SK-N-SH (cell line): Measurements from ENCODE around the gene PAQR7. TPM values are rescaled to one million over a fixed set of nuclear protein-coding genes. Genes with fewer than 3 reads are reported as not detected.

Source experiments
- CTCF ChIA-PET: fragments of 300-600, 350-600 bp; formaldehyde crosslinking; extraction: SDS; loops from one replicate; lab custom pipeline; 2021; lab: Yijun Ruan, JAX
- POLR2A ChIA-PET: fragments of 350-600 bp; sonication (Branson Sonifier 250); formaldehyde crosslinking; extraction: SDS; loops from one replicate; lab custom pipeline; 2020; ENCODE audit warnings: antibody characterized with exemption, inconsistent platforms; lab: Yijun Ruan, JAX
- DNase-seq: peaks from one replicate; pipeline ENCODE4 v3.0.0; 2012
- H2AFZ ChIP-seq: fragments of 200-600 bp; sonication (generic); 2 replicates; pipeline ENCODE4 v1.8.1; 2016; ENCODE audit warnings: antibody characterized with exemption, mild to moderate bottlenecking, low read depth
- H3F3A ChIP-seq: fragments of 200-600 bp; sonication (generic); replicated peaks from 2 replicates; pipeline ENCODE3; 2016; ENCODE audit warnings: antibody characterized with exemption, mild to moderate bottlenecking; ENCODE audit not compliant: insufficient read depth
- H3K27ac ChIP-seq, 2 experiments: fragments of 200-500 bp in 1 of 2; fragments of 200-600 bp in 1 of 2; sonication (Bioruptor generic) in 1 of 2; sonication (generic), shearing (Covaris generic) in 1 of 2; 2 replicates each; pipeline versions ENCODE4 v1.5.1 to v1.6.1; 2014 to 2016; ENCODE audit warnings: low read depth in 2 of 2, inconsistent platforms in 1 of 2, low read length in 1 of 2, mild to moderate bottlenecking in 1 of 2, mixed read lengths in 1 of 2
- H3K27me3 ChIP-seq: fragments of 200-600 bp; sonication (generic), shearing (Covaris generic); 2 replicates; pipeline ENCODE4 v1.6.1; 2016; ENCODE audit warnings: mixed run types; ENCODE audit not compliant: insufficient read depth
- H3K36me3 ChIP-seq, 2 experiments: fragments of 200-500 bp in 1 of 2; fragments of 200-600 bp in 1 of 2; sonication (Bioruptor generic) in 1 of 2; sonication (generic) in 1 of 2; replicated peaks in 1 of 2; 2 replicates each; pipeline versions ENCODE3 to v1.5.1; 2014 to 2016; ENCODE audit warnings: low read length in 1 of 2, mild to moderate bottlenecking in 1 of 2; ENCODE audit not compliant: insufficient read depth in 2 of 2, control insufficient read depth in 1 of 2
- H3K4me1 ChIP-seq, 2 experiments: fragments of 200-500 bp in 1 of 2; fragments of 200-600 bp in 1 of 2; sonication (Bioruptor generic) in 1 of 2; sonication (generic), shearing (Covaris generic) in 1 of 2; 2 replicates each; pipeline versions ENCODE4 v1.5.1 to v1.6.1; 2014 to 2016; ENCODE audit warnings: low read depth in 1 of 2, low read length in 1 of 2, mixed run types in 1 of 2; ENCODE audit not compliant: insufficient read depth in 2 of 2, control insufficient read depth in 1 of 2
- H3K4me2 ChIP-seq: fragments of 200-600 bp; sonication (generic), shearing (Covaris generic); 2 replicates; pipeline ENCODE4 v1.6.1; 2017; ENCODE audit warnings: mixed run types
- H3K4me3 ChIP-seq, 2 experiments: fragments of 200-500 bp in 1 of 2; fragments of 200-600 bp in 1 of 2; sonication (Bioruptor generic) in 1 of 2; sonication (generic), shearing (Covaris generic) in 1 of 2; 2 replicates each; pipeline versions ENCODE4 v1.5.1 to v1.8.1; 2014 to 2016; ENCODE audit warnings: low read depth in 2 of 2, inconsistent platforms in 1 of 2, low read length in 1 of 2, mild to moderate bottlenecking in 1 of 2, mixed read lengths in 1 of 2, moderate library complexity in 1 of 2
- H3K79me2 ChIP-seq: fragments of 200-600 bp; sonication (generic); 2 replicates; pipeline ENCODE4 v1.8.1; 2017; ENCODE audit warnings: mild to moderate bottlenecking; ENCODE audit not compliant: insufficient read depth
- H3K9ac ChIP-seq: fragments of 200-600 bp; sonication (generic); 2 replicates; pipeline ENCODE4 v1.6.1; 2017; ENCODE audit warnings: mixed run types
- H3K9me2 ChIP-seq: fragments of 200-600 bp; sonication (generic); 2 replicates; pipeline ENCODE4 v1.6.1; 2017; ENCODE audit warnings: mixed run types
- H3K9me3 ChIP-seq: fragments of 200-600 bp; sonication (generic); 2 replicates; pipeline ENCODE4 v1.6.1; 2017; ENCODE audit warnings: mixed run types, mild to moderate bottlenecking, moderate library complexity
- H4K20me1 ChIP-seq: fragments of 200-600 bp; sonication (generic); 2 replicates; pipeline ENCODE4 v1.6.1; 2017; ENCODE audit warnings: mild to moderate bottlenecking, mixed run types; ENCODE audit not compliant: insufficient read depth
- CHD2 ChIP-seq: fragments of 150-350 bp; IDR thresholded peaks from 2 replicates; pipeline ENCODE4 v1.6.1; 2018; ENCODE audit warnings: low read length; ENCODE audit not compliant: partially characterized antibody
- ELF1 ChIP-seq: IDR thresholded peaks from 2 replicates; pipeline ENCODE4 v1.4.0; 2012
- EP300 ChIP-seq, 2 experiments: IDR thresholded peaks; 2 replicates each; pipeline versions ENCODE4 v1.4.0 to v1.6.1; 2012; ENCODE audit warnings: borderline replicate concordance in 1 of 2, low read depth in 1 of 2, low read length in 1 of 2
- EZH2phosphoT487 ChIP-seq: fragments of 200-600 bp; sonication (generic); IDR thresholded peaks from 2 replicates; pipeline ENCODE4 v1.6.1; 2017; ENCODE audit warnings: low read depth, mixed run types, mild to moderate bottlenecking, antibody characterized with exemption, moderate library complexity, borderline replicate concordance
- FOXM1 ChIP-seq: IDR thresholded peaks from 2 replicates; pipeline ENCODE4 v1.4.0; 2012; ENCODE audit warnings: low read depth, mild to moderate bottlenecking
- IRF3 ChIP-seq: fragments of 150-350 bp; IDR thresholded peaks from 2 replicates; pipeline ENCODE4 v1.6.1; 2016; ENCODE audit warnings: mild to moderate bottlenecking, low read depth, low read length
- NRF1 ChIP-seq: IDR thresholded peaks from 2 replicates; pipeline ENCODE4 v1.6.1; 2012; ENCODE audit warnings: low read depth, mild to moderate bottlenecking, low read length
- POLR2AphosphoS5 ChIP-seq: IDR thresholded peaks from 2 replicates; pipeline ENCODE4 v1.6.1; 2012; ENCODE audit warnings: low read depth, low read length
- RCOR1 ChIP-seq: fragments of 150-350 bp; IDR thresholded peaks from 2 replicates; pipeline ENCODE4 v1.6.1; 2017; ENCODE audit warnings: antibody characterized with exemption, low read length
- RXRA ChIP-seq: IDR thresholded peaks from 2 replicates; pipeline ENCODE4 v1.4.0; 2012; ENCODE audit warnings: low read depth, mild to moderate bottlenecking, borderline replicate concordance
- SIN3A ChIP-seq: IDR thresholded peaks from 2 replicates; pipeline ENCODE4 v1.6.1; 2012; ENCODE audit warnings: low read depth, mild to moderate bottlenecking, low read length, moderate library complexity, borderline replicate concordance
- SMC3 ChIP-seq: IDR thresholded peaks from 2 replicates; pipeline ENCODE4 v1.6.1; 2012; ENCODE audit warnings: low read depth, low read length, improper control_type of control experiment
- polyA plus RNA-seq, 3 experiments: library from polyadenylated mRNA; depleted of rRNA; stranded (reverse); fragments of >200 nt; gene quantifications; 2 replicates each; pipeline ENCODE4 v1.2.3, GENCODE V29; 2012
- TF ChIP-seq, protein P1 (sequence below): IDR thresholded peaks from 2 replicates; pipeline ENCODE4 v1.4.0; 2012; ENCODE audit warnings: low read depth
- TF ChIP-seq, protein P2 (sequence below): fragments of 200-600 bp; sonication (generic); IDR thresholded peaks from 2 replicates; pipeline ENCODE4 v1.6.1; 2017; ENCODE audit warnings: antibody characterized with exemption, mild to moderate bottlenecking, moderate library complexity
- TF ChIP-seq, protein P3 (sequence below): IDR thresholded peaks from 2 replicates; pipeline ENCODE4 v1.4.0; 2012; ENCODE audit warnings: low read depth, borderline replicate concordance
- TF ChIP-seq, protein P4 (sequence below): IDR thresholded peaks from 2 replicates; pipeline ENCODE4 v1.6.1; 2012; ENCODE audit warnings: mild to moderate bottlenecking, low read depth, low read length, moderate library complexity

PAQR7 gene
- polyA plus RNA-seq, 1 of the 3 experiments (the other 2 are of a cell fraction): 5.6 TPM

DNA sequence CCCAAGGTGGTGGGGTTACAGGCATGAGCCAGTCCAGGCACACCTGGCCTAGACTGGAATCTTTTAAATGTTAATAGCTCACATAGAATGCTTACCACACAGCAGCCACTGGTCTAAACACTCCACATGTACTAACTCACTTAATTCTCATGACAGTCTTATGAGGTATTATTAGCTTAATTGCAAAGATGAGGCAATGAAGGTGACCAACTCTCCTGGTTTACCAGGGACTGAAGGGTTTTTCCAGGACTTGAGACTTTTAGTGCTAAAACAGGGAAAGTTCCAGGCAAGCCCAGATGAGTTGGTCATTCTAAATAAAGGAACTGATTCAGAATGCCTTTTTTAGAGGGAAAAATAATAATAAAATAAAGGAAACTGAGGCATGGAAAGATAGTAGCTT is 37.7 kb upstream of the PAQR7 start:
- H3K9ac ChIP-seq: no peak overlapping the region
- H3F3A ChIP-seq: peaks cover 10% of the 10 kb centered on the region
- no peak for DNase-seq
- no peaks in the 10 kb centered on the region for H3K79me2 ChIP-seq
- H3K4me2 ChIP-seq: no peak overlapping the region
- no peak for TF ChIP-seq RXRA
- no peak for TF ChIP-seq POLR2AphosphoS5
- no peak for TF ChIP-seq EP300 (IDR thresholded peaks at IDR 0.05; ENCODE audit: borderline replicate concordance in 1 of 2, low read depth in 1 of 2, low read length in 1 of 2)
- no peak for TF ChIP-seq ELF1
- TF ChIP-seq, protein P1, sequence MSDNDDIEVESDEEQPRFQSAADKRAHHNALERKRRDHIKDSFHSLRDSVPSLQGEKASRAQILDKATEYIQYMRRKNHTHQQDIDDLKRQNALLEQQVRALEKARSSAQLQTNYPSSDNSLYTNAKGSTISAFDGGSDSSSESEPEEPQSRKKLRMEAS: no peak
- TF ChIP-seq RCOR1: no peak
- TF ChIP-seq, protein P2, sequence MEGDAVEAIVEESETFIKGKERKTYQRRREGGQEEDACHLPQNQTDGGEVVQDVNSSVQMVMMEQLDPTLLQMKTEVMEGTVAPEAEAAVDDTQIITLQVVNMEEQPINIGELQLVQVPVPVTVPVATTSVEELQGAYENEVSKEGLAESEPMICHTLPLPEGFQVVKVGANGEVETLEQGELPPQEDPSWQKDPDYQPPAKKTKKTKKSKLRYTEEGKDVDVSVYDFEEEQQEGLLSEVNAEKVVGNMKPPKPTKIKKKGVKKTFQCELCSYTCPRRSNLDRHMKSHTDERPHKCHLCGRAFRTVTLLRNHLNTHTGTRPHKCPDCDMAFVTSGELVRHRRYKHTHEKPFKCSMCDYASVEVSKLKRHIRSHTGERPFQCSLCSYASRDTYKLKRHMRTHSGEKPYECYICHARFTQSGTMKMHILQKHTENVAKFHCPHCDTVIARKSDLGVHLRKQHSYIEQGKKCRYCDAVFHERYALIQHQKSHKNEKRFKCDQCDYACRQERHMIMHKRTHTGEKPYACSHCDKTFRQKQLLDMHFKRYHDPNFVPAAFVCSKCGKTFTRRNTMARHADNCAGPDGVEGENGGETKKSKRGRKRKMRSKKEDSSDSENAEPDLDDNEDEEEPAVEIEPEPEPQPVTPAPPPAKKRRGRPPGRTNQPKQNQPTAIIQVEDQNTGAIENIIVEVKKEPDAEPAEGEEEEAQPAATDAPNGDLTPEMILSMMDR: no peak
- TF ChIP-seq, protein P3, sequence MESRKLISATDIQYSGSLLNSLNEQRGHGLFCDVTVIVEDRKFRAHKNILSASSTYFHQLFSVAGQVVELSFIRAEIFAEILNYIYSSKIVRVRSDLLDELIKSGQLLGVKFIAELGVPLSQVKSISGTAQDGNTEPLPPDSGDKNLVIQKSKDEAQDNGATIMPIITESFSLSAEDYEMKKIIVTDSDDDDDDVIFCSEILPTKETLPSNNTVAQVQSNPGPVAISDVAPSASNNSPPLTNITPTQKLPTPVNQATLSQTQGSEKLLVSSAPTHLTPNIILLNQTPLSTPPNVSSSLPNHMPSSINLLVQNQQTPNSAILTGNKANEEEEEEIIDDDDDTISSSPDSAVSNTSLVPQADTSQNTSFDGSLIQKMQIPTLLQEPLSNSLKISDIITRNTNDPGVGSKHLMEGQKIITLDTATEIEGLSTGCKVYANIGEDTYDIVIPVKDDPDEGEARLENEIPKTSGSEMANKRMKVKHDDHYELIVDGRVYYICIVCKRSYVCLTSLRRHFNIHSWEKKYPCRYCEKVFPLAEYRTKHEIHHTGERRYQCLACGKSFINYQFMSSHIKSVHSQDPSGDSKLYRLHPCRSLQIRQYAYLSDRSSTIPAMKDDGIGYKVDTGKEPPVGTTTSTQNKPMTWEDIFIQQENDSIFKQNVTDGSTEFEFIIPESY: no peak
- no peak for TF ChIP-seq IRF3
- TF ChIP-seq SMC3: no peak
- TF ChIP-seq EZH2phosphoT487: no peak
- no peak for TF ChIP-seq CHD2
- no peak for TF ChIP-seq SIN3A
- TF ChIP-seq, protein P4, sequence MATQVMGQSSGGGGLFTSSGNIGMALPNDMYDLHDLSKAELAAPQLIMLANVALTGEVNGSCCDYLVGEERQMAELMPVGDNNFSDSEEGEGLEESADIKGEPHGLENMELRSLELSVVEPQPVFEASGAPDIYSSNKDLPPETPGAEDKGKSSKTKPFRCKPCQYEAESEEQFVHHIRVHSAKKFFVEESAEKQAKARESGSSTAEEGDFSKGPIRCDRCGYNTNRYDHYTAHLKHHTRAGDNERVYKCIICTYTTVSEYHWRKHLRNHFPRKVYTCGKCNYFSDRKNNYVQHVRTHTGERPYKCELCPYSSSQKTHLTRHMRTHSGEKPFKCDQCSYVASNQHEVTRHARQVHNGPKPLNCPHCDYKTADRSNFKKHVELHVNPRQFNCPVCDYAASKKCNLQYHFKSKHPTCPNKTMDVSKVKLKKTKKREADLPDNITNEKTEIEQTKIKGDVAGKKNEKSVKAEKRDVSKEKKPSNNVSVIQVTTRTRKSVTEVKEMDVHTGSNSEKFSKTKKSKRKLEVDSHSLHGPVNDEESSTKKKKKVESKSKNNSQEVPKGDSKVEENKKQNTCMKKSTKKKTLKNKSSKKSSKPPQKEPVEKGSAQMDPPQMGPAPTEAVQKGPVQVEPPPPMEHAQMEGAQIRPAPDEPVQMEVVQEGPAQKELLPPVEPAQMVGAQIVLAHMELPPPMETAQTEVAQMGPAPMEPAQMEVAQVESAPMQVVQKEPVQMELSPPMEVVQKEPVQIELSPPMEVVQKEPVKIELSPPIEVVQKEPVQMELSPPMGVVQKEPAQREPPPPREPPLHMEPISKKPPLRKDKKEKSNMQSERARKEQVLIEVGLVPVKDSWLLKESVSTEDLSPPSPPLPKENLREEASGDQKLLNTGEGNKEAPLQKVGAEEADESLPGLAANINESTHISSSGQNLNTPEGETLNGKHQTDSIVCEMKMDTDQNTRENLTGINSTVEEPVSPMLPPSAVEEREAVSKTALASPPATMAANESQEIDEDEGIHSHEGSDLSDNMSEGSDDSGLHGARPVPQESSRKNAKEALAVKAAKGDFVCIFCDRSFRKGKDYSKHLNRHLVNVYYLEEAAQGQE: no peak
- no peak for TF ChIP-seq FOXM1
- TF ChIP-seq NRF1: no peak
- CTCF ChIA-PET: interaction anchor here (1.7 kb wide), 1 partner anchor 18 kb away, joined by 7 read pairs; no protein-coding TSS in a partner anchor
- H3K4me3 ChIP-seq: no peak overlapping the region
- H3K9me2 ChIP-seq: no peaks in the 10 kb centered on the region
- no peaks in the 10 kb centered on the region for H4K20me1 ChIP-seq
- H3K27me3 ChIP-seq: no peaks in the 10 kb centered on the region
- peaks cover 0 to 9% of the 10 kb centered on the region in 2 experiments; a peak in 2 of 4 replicates for H3K4me1 ChIP-seq
- no peak overlapping the region for H2AFZ ChIP-seq
- no peaks in the 10 kb centered on the region for H3K36me3 ChIP-seq
- POLR2A ChIA-PET: no interaction called here
- H3K9me3 ChIP-seq: no peaks in the 10 kb centered on the region
- no peak overlapping the region for H3K27ac ChIP-seq
